Thoracic aorta (tissue), 2 donors: ENCODE measurements around the gene PTPRG. TPM values are rescaled to one million over a fixed set of nuclear protein-coding genes. Genes with fewer than 3 reads are reported as not detected.

Experiments
- ATAC-seq: fragments of 150-250 bp; one replicate; pipeline ENCODE4 v1.8.0; 2017; ENCODE audit warnings: low read depth; ENCODE audit not compliant: insufficient number of reproducible peaks, low FRiP score
- DNase-seq: peaks from one replicate; pipeline ENCODE4 v3.0.0-alpha.2; 2020; ENCODE audit warnings: low spot score
- H3K27ac ChIP-seq, 2 donors: fragments of 200-600 bp; sonication (generic); 1 replicate in 1 of 2; 2 replicates in 1 of 2; pipeline ENCODE4 v1.5.1; 2016; ENCODE audit warnings: mild to moderate bottlenecking in 2 of 2, moderate library complexity in 2 of 2
- H3K27me3 ChIP-seq: fragments of 200-600 bp; sonication (generic); replicated peaks from 2 replicates; pipeline ENCODE4 v1.6.0; 2016; ENCODE audit warnings: mild to moderate bottlenecking; ENCODE audit not compliant: insufficient read depth
- H3K36me3 ChIP-seq: fragments of 200-600 bp; sonication (generic); one replicate; pipeline ENCODE4 v1.5.1; 2016
- H3K4me1 ChIP-seq, 2 donors: fragments of 200-600 bp; sonication (generic); 1 replicate in 1 of 2; 2 replicates in 1 of 2; pipeline versions ENCODE4 v1.5.1 to v1.6.0; 2016; ENCODE audit warnings: low read depth in 2 of 2, mild to moderate bottlenecking in 1 of 2; ENCODE audit not compliant: control insufficient read depth in 1 of 2
- H3K4me3 ChIP-seq: fragments of 200-600 bp; sonication (generic); 2 replicates; pipeline ENCODE4 v1.5.1; 2016; ENCODE audit warnings: mild to moderate bottlenecking
- H3K9me3 ChIP-seq: fragments of 200-600 bp; sonication (generic); 2 replicates; pipeline ENCODE4 v1.5.1; 2016
- total RNA-seq, 2 donors: library from RNA; depleted of rRNA; stranded (reverse); fragments of >200 nt; gene quantifications; one replicate each; pipeline versions ENCODE4 v1.1.0 to v1.2.3, GENCODE V29; 2016
- TF ChIP-seq, protein P1 (sequence below): fragments of 200-600 bp; sonication (generic); IDR thresholded peaks from one replicate; pipeline ENCODE4 v1.5.1; 2019; ENCODE audit warnings: antibody characterized with exemption

PTPRG gene
- total RNA-seq, 2 donors from 2014 or later = 154 to 208 TPM

DNA sequence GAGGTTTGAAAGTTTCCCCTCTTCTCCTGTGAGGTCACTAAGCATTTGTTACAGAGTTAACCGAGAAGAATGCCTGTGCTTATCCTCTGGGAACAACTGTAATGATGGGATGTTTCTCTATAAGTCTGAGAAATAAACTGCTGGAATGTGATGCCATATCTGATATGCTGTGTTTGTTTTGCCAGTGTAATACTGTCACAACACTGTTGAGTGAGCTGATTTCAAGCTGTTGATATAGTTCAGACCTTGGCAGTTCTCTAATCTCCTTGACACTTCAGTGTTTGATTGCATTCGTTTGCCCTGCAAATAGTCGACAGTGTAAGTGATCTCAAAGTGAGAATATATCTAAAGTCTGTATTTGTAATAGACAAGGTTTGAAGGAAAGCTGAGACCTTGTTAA is 73.3 kb downstream of the PTPRG start:
- no peak for ATAC-seq
- Histone ChIP-seq H3K4me3 (no peak overlapping the region), H3K4me1 (peaks cover 4 to 12% of the 10 kb centered on the region in 2 donors), H3K27me3 (no peaks in the 10 kb centered on the region), H3K27ac (no peak overlapping the region), H3K36me3 (no peaks in the 10 kb centered on the region), H3K9me3 (no peaks in the 10 kb centered on the region)
- TF ChIP-seq, protein P1, sequence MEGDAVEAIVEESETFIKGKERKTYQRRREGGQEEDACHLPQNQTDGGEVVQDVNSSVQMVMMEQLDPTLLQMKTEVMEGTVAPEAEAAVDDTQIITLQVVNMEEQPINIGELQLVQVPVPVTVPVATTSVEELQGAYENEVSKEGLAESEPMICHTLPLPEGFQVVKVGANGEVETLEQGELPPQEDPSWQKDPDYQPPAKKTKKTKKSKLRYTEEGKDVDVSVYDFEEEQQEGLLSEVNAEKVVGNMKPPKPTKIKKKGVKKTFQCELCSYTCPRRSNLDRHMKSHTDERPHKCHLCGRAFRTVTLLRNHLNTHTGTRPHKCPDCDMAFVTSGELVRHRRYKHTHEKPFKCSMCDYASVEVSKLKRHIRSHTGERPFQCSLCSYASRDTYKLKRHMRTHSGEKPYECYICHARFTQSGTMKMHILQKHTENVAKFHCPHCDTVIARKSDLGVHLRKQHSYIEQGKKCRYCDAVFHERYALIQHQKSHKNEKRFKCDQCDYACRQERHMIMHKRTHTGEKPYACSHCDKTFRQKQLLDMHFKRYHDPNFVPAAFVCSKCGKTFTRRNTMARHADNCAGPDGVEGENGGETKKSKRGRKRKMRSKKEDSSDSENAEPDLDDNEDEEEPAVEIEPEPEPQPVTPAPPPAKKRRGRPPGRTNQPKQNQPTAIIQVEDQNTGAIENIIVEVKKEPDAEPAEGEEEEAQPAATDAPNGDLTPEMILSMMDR = no peak
- DNase-seq = no peak

DNA sequence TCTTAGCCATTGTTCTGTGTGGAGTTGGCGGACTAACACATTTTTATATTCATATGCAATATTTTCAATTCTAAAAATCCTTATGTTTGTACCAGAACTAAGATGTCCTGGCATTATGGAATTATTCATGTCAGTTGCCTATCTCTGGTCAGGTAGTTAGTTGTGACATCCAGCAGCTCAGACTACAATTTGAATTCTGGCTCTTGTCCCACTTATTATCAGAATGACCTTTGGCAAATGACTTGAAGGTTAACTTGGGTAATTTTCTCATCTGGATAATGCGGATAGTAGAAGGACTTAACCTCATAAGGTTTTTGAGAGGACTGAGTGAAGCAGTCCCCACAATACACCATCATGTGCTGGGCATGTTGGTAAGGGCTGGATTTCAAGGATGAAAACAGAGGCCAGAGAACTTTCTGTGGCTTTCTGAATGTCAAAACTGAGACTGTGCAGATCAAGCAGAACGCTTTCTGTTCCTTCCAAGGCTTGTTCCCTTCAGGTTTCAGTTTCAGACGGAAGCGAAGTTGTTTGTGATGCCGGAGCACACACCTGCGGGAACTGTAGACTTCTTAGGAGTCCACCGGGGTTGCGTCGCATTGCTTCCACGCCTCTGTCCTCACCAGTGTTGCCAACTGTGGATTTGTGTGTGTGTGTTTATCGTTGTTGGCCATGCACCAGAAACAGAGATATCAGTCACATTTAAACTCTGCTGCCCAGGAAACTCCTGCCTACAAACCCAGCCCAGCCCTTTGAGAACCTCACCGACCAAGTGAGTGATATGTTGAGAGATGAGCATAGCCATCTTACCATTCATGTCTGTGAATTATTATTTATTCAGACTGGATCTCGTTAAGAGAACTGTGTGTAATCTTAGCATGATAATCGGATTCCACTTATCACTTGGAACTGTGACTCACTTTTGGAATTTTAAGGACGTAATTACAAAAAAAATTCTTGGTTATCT is 76.0 kb downstream of the PTPRG start:
- Histone ChIP-seq H3K9me3 (no peaks in the 10 kb centered on the region), H3K36me3 (no peaks in the 10 kb centered on the region), H3K27ac (peak overlapping the region; percentile 34 to 36), H3K4me3 (peak overlapping the region; percentile 57), H3K4me1 (peaks cover 4 to 12% of the 10 kb centered on the region in 2 donors), H3K27me3 (no peaks in the 10 kb centered on the region)
- TF ChIP-seq, protein P1 = no peak
- DNase-seq (no peak), ATAC-seq (peak; percentile 36)

DNA sequence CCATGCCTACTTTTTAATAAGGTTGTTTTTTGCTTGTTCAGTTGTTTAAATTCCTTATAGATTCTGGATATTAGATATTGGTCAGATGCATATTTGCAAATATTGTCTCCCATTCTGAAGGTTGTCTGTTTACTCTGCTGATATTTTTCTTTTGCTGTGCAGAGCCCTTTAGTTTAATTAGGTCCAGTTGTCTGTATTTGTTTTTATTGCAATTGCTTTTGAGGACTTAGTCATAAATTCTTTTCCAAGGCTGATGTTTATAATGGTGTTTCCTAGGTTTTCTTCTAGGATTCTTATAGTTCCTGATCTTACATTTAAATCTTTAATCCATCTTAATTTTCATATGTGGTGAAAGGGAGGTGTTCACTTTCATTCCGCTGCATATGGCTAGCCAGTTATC is 77.4 kb downstream of the PTPRG start:
- ATAC-seq (no peak), DNase-seq (no peak)
- no peaks in the 10 kb centered on the region for H3K9me3 ChIP-seq
- H3K27ac ChIP-seq = no peak overlapping the region
- no peaks in the 10 kb centered on the region for H3K36me3 ChIP-seq
- TF ChIP-seq, protein P1 = no peak
- H3K4me3 ChIP-seq = no peak overlapping the region
- H3K27me3 ChIP-seq = no peaks in the 10 kb centered on the region
- H3K4me1 ChIP-seq = peaks cover 4 to 12% of the 10 kb centered on the region in 2 donors

DNA sequence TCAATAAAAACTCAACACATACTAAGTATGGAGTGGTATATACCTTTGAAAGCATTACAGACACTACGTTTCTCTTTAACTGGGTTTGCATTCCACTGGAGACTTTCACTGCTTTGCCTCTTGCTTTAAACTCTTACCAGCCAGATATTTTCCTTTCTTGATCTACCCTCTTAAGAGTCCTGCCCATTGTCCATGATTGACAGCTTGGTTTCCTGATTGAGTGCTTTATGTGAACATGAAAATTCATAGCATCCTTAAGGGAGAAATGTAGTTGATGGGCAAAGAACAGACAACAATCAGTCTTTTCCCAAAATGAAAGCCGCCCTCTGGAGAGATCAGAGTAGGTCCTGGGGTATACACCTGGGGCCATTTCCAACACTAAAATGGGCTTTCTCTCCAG is 78.6 kb downstream of the PTPRG start:
- ATAC-seq = no peak
- TF ChIP-seq, protein P1 = no peak

DNA sequence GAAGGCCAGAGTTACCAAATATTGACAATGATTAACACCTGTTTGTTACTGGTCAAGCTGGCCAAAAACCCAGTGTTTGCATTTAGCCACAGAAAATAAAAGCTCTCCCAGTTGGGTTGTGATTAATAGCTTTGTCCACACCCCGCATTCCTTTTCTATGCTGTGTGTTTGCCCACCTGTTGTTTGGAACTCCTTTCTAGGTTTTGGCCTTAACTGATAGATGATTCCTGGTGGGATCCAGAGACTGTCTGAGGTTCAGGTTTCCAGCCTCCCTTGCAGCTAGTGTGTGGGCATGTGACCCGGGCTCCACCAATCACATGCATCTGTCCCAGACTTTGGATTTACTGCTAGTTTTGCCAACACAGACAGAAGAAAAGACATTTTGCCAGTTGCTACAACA is 83.8 kb downstream of the PTPRG start:
- TF ChIP-seq, protein P1 = no peak
- ATAC-seq (no peak), DNase-seq (no peak)
- no peaks in the 10 kb centered on the region for H3K36me3 ChIP-seq
- H3K27ac ChIP-seq = no peak overlapping the region
- no peak overlapping the region for H3K4me3 ChIP-seq
- H3K27me3 ChIP-seq = no peaks in the 10 kb centered on the region
- no peaks in the 10 kb centered on the region for H3K9me3 ChIP-seq
- peaks cover 2 to 10% of the 10 kb centered on the region in 2 donors for H3K4me1 ChIP-seq

More for the DNA sequence above, 78.6 kb downstream of the PTPRG start:
- Histone ChIP-seq H3K4me1 (peaks cover 4 to 12% of the 10 kb centered on the region in 2 donors), H3K36me3 (no peaks in the 10 kb centered on the region), H3K4me3 (no peak overlapping the region), H3K27me3 (no peaks in the 10 kb centered on the region), H3K9me3 (no peaks in the 10 kb centered on the region), H3K27ac (no peak overlapping the region)
- DNase-seq = no peak
